ENCODE measurements around the gene FAN1. TPM values are rescaled to one million over a fixed set of nuclear protein-coding genes. Genes with fewer than 3 reads are reported as not detected.
"Not testable (repeated sequence)": the region's sequence is repeated elsewhere in the genome, so short reads cannot be mapped to it uniquely, and the experiment has no call there.

Gene FAN1
- total RNA-seq, 1 donor from 2014 or later, result 17.5 TPM

GRCh38 chr15:30877070-30877469, 26.6 kb upstream of the FAN1 start:
- Mint-ChIP-seq H3K27me3 (ENCODE audit: unreplicated experiment) (no peaks in the 10 kb centered on the region), H3K36me3 (ENCODE audit: low read depth, unreplicated experiment) (no peaks in the 10 kb centered on the region), H3K4me1 (ENCODE audit: unreplicated experiment) (no peaks in the 10 kb centered on the region), H3K4me3 (ENCODE audit: unreplicated experiment) (no peak overlapping the region), H3K27ac (ENCODE audit: unreplicated experiment) (no peak overlapping the region), H3K9me3 (ENCODE audit: unreplicated experiment) (no peaks in the 10 kb centered on the region)
- TF ChIP-seq CTCF (IDR thresholded peaks at IDR 0.05; ENCODE audit: unreplicated experiment), result no peak
- DNase-seq (ENCODE audit: low spot score), result no peak

- H3K27ac Mint-ChIP-seq (ENCODE audit: unreplicated experiment), result no peak overlapping the region
- no peaks in the 10 kb centered on the region for H3K9me3 Mint-ChIP-seq (ENCODE audit: unreplicated experiment)
- DNase-seq (ENCODE audit: low spot score), result no peak
- H3K27me3 Mint-ChIP-seq (ENCODE audit: unreplicated experiment), result peaks cover 1% of the 10 kb centered on the region
- H3K36me3 Mint-ChIP-seq (ENCODE audit: low read depth, unreplicated experiment), result no peaks in the 10 kb centered on the region
- H3K4me1 Mint-ChIP-seq (ENCODE audit: unreplicated experiment), result no peaks in the 10 kb centered on the region
- no peak overlapping the region for H3K4me3 Mint-ChIP-seq (ENCODE audit: unreplicated experiment)
- no peak for TF ChIP-seq CTCF (IDR thresholded peaks at IDR 0.05; ENCODE audit: unreplicated experiment)
Measured at GRCh38 chr15:30878515-30878914, 25.2 kb upstream of the FAN1 start.

GRCh38 chr15:30882849-30883433, 20.8 kb upstream of the FAN1 start:
- Mint-ChIP-seq H3K36me3 (ENCODE audit: low read depth, unreplicated experiment) (no peaks in the 10 kb centered on the region), H3K27me3 (ENCODE audit: unreplicated experiment) (peaks cover 1% of the 10 kb centered on the region), H3K27ac (ENCODE audit: unreplicated experiment) (no peak overlapping the region), H3K4me1 (ENCODE audit: unreplicated experiment) (no peaks in the 10 kb centered on the region), H3K9me3 (ENCODE audit: unreplicated experiment) (no peaks in the 10 kb centered on the region), H3K4me3 (ENCODE audit: unreplicated experiment) (no peak overlapping the region)
- no peak for TF ChIP-seq CTCF (IDR thresholded peaks at IDR 0.05; ENCODE audit: unreplicated experiment)
- no peak for DNase-seq (ENCODE audit: low spot score)

- H3K27ac Mint-ChIP-seq (ENCODE audit: unreplicated experiment); H3K9me3 Mint-ChIP-seq (ENCODE audit: unreplicated experiment); DNase-seq (ENCODE audit: low spot score): not testable (repeated sequence)
Measured at GRCh38 chr15:30883666-30884065, 20.0 kb upstream of the FAN1 start.

GRCh38 chr15:30885814-30886213, 17.9 kb upstream of the FAN1 start:
- Mint-ChIP-seq H3K4me1 (ENCODE audit: unreplicated experiment) (no peaks in the 10 kb centered on the region), H3K9me3 (ENCODE audit: unreplicated experiment) (no peaks in the 10 kb centered on the region), H3K4me3 (ENCODE audit: unreplicated experiment) (no peak overlapping the region), H3K36me3 (ENCODE audit: low read depth, unreplicated experiment) (no peaks in the 10 kb centered on the region), H3K27ac (ENCODE audit: unreplicated experiment) (no peak overlapping the region), H3K27me3 (ENCODE audit: unreplicated experiment) (peaks cover 1% of the 10 kb centered on the region)
- TF ChIP-seq CTCF (IDR thresholded peaks at IDR 0.05; ENCODE audit: unreplicated experiment), result no peak
- peak; percentile 46 for DNase-seq (ENCODE audit: low spot score)

More at GRCh38 chr15:30883666-30884065, 20.0 kb upstream of the FAN1 start:
- not testable (repeated sequence) for H3K4me3 Mint-ChIP-seq (ENCODE audit: unreplicated experiment); H3K27me3 Mint-ChIP-seq (ENCODE audit: unreplicated experiment); H3K36me3 Mint-ChIP-seq (ENCODE audit: low read depth, unreplicated experiment); H3K4me1 Mint-ChIP-seq (ENCODE audit: unreplicated experiment)
